CD4-positive, alpha-beta T cell treated with Interferon gamma for 1 hour (primary cell): Measurements from ENCODE around the gene NME1.
"Not testable (repeated sequence)": the region's sequence is repeated elsewhere in the genome, so short reads cannot be mapped to it uniquely, and the experiment has no call there.

Experiments
- DNase-seq: peaks from one replicate; pipeline ENCODE4 v3.0.0-alpha.2; 2020

Gene NME1

DNA sequence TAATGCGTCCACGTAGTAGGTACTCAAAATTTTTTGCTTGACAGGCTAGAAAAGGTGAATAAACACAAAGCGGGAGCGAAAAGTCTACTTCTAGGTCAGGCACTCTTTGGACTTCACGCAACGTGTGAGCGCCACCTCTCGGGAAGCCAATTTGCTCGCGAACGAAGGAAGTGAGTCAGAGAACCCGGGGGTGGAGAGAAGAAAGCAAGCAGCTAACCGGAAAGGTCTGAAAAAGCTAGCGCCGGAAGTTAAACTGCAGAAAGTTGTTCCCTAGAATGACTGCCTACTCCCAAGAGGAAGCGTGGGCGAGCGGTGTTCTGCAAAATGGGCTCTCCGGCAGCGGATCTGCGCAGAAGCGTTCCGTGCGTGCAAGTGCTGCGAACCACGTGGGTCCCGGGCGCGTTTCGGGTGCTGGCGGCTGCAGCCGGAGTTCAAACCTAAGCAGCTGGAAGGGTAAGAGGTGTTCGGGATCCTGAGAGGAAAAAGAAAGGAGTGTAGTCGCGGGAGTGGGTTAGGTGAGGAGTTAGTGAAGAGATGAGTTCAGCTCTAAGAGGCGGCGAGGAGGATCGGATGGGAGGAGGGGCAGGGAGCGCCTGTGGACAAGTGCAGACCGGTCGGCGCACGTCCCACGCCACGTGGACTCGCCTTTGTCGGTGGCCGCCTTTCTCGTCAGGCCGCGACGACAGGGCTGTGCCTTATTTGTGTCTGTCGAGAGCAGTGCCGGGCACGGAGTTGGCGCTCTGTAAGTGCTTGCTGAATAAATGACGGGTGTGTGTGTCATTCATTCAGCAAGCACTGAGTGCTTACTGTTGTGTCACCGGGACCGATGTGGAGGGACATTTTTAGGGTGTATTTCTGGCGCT is at the start of gene NME1:
Gene NME1, plus strand, starts transcription at position 350 of the 863 bp plus-strand sequence. CDS start 2,096 bp downstream, outside the sequence.
- peak; percentile 96 for DNase-seq

DNA sequence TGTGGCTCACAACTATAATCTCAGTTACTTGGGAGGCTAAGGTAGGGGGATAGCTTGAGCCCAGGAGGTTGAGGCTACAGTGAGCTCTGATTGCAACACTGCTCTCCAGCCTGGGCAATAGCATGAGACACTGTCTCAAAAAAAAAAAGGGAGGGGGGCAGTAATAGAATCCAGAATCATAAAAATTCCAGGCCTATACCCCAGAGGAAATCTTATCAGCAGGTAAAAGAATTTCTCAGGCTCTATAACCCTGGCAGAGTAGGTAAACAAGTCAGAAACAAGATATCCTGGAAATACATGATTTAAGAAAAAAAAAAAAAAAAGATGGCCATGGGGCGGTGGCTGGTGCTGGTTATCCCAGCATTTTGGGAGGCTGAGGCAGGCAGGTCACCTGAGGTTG is 45.6 kb upstream of the NME1 start:
- DNase-seq: no peak

DNA sequence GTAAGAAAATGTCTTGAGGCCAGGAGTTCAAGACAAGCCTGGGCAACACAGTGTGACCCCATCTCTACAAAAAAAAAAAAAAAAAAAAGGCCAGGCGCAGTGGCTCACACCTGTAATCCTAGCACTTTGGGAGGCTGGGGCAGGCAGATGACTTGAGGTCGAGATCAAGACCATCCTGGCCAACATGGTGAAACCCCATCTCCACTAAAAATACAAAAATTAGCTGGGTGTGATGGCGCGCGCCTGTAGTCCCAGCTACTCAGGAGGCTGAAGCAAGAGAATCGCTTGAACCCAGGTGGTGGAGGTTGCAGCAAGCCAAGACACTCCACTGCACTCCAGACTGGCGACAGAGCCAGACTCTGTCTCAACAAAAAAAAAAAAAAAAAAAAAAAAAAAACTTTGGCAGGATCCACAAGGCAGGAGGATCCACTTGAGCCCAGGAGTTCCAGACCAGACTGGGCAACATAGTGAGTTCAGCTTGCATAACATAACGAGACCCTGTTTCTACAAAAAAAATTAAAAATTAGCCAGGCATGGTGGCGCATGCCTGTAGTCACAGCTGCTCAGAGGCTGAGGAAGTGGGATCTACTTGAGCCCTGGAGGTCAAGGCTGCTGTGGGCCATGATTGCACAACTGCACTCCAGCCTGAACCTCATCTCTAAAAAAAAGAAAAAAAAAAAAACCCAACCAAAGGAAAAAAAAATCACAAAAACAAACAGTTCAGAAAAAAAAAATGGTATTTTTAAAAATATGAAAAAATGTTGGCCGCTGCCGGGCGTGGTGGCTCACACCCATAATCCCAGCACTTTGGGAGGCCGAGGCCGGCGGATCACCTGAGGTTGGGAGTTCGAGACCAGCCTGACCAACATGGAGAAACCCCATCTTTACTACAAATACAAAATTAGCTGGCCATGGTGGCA is 40.8 kb upstream of the NME1 start:
- DNase-seq: peak; percentile 23

DNA sequence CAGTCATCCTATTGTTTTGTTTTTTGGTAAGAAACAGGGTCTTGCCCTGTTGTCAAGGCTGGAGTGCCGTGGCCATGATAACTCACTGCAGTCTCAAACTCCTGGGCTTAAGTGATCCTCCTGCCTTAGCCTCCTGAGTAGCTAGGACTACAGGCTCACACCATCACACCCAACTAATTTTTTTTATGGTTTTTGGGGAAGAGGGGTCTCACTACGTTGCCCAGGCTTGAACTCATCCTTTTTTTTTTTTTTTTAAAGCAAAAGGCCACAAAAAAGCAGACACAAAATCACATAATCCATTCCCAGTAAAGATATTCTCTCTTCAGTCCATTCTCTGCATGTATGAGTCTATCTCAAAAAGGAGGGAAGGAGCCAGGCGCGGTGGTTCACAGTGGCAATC is 38.2 kb upstream of the NME1 start:
- DNase-seq: no peak

DNA sequence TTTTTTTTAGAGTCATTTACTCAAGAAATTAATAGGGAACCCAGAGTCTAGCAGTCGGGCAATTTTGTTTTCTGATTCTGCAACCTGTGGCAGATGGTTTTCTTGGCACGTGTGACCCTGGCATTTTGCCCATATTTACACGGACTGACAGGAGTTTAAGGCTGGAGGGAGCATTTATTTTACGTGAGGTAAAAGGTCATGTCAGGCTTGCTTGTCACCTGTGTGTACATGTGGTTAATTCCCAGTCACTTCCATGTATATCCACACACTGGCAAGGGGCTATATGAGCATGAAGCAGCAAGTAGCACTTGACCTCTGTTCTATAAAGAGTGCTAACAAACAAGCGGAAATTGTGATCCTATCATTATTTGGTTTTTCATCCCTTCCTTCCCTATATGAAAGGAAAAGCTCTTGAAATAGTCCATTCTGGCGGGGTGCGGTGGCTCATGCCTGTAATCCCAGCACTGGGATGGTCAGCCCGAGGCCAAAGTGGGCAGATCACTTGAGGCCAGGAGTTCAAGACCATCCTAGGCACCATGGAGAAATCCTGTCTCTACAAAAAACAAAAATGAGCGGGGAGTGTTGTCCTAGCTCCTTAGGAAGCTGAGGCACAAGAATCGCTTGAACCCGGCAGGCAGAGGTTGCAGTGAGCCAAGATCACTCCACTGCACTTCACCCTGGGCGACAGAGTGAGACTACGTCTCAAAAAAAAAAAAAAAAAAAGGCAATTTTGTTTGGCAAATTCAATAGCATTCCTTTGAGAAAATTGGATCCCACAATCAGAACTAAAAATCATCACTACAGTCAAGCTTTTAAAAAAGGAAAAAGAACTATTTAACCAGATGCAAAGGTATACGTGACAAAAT is 34.8 kb upstream of the NME1 start:
- DNase-seq: no peak

DNA sequence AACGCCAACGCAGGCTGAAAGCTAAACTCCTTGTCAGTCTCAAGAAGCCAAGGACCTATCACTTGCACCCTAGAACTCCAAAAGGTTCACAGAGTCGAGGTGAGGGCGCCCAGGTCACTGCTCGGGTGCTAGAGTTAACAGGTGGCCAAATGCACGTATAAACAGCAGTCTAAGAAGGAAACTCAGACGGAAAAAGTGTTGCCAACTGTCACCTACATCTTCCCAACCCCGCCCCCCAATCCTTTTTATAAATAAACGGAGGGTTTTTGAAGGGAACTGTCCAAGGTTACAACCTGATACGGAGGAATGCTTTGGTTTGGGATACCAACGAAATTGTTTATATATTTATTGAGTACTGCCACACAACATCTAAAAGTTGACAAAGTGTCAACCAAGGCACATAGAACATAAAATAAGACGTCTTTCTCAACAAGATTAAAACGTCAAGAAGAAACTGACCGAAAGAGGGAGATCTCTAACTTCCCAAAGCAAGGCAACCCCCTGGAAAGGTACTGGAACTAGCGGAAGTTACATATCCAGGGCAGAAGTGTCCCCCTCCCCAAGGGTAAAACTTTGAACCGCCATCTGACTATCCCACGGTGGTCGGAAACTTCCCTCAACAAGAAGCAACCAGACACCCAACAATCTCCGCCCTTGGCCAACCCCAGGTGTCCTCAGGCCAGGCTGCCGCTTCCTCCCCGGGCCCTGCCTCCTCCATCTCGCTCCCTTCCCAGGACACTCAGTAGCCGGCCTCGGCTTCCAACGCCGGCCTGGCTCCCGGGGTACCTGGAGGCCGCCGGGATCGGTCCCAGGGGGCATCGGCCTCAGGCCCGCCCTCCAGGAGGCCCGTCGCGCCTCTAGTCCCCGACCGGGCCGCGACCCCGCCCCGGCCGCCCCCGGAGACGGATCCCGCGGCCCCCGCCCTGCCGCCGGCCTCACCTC is 33.7 kb upstream of the NME1 start:
- DNase-seq: peak; percentile 25

GRCh38 chr17:51120357-51120738 is 33.0 kb upstream of the NME1 start:
- peak; percentile 42 for DNase-seq

GRCh38 chr17:51120739-51121619 is 32.4 kb upstream of the NME1 start, which contains the start of gene SPAG9:
Gene SPAG9, minus strand, starts transcription at chr17:51120868. Its CDS starts 212 bp downstream, at chr17:51120656.
- DNase-seq: peak; percentile 91

- peak; percentile 85 for DNase-seq
These were observed 31.5 kb upstream of the NME1 start for GRCh38 chr17:51121620-51122472.

DNA sequence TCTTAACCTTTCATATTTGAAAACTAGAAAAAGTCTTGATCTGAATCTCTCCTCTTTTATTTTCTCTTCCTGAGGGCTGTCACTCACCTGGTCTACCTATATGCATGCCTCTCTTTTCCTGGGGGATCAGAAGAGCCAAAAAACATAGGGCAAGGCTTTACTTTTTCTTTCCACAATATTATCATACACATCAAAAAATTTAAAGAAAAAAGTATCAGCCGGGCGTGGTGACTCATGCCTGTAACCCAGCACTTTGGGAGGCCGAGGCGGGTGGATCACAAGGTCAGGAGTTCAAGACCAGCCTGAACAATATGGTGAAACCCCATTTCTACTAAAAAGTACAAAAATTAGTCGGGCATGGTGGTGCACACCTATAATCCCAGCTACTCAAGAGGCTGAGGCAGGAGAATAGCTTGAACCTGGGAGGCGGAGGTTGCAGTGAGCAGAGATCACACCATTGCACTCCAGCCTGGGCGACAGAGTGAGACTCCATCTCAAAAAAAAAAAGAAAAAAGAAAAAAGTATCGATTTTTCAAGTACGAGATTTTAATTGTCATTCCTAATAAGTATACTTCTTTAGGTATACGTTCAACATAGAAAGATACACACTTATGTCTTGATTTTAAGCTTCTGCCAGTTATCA is 30.8 kb upstream of the NME1 start:
- DNase-seq: not testable (repeated sequence)

DNA sequence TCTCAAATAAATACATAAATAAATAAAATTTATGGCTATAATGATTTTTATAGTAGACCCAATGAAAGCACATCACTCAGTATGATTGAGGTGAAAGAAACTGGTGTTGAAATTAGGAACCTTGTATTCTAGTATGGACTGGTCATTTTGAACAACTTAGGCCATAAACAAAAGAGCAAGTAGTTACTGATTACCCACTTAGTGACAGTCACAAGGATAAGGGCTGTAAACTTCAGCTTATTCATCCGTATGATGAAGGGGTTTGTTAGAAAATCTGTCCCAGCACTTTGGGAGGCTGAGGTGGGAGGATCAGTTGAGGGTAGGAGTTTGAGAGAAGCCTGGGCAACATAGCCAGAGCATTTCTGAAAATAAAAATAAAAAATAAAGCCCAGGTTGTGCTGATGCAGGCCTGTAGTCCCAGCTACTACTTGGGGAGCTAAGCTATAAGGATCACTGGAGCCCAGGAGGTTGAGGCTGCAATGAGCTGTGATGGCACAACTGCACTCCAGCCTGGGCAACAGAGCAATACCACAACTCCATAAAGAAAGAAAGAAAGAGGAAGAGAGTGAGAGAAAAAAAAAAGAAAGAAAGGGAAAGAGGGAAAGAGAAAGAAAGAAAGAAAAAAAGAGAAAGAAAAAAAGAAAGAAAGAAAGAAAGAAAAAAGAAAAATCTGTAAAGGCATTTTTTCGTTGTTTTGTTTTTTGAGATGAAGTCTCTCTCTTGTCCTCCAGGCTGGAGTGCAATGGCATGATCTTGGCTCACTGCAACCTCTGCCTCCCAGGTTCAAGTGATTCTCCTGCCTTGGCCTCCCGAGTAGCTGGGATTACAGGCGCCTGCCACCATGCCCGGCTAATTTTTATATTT is 28.5 kb upstream of the NME1 start:
- no peak for DNase-seq

DNA sequence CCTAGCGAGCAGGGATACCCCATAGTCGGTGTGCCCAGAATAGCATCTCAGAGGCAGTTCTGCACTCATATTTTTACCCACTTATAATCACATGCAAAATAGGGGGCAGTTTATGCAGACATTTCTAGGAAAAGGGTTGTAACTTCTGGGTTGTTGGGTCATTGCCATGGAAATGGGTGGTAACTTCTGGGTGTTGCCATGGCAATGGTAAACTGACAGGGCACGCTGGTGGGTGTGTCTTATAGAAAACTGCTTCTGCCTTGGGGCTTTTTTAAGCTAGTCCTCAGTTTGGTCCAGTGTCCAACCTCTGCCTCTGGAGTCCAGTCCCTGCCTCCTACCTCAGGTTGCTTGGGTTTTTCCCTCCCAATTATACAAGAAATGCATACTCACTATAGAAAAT is 25.3 kb upstream of the NME1 start:
- DNase-seq: peak; percentile 61

DNA sequence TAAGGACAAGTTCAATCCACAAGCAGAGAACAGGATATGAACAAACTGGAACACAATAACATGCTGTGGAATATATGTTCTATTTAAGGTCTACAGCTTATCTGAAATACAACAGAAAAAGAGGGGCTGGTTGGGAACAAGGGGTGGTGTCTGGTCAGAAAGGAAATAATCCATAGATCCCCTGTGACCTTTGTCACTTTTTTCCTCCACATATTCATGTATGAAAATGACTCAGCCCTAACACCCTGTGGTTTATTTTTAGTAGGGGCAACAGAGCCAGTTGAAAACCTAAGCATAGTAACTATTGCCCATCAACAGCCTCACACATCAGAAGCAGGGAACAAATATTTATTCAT is 20.4 kb upstream of the NME1 start:
- no peak for DNase-seq

GRCh38 chr17:51133365-51133764 is 20.0 kb upstream of the NME1 start:
- no peak for DNase-seq

- DNase-seq: no peak
These were observed 17.4 kb upstream of the NME1 start for GRCh38 chr17:51135956-51136355.

DNA sequence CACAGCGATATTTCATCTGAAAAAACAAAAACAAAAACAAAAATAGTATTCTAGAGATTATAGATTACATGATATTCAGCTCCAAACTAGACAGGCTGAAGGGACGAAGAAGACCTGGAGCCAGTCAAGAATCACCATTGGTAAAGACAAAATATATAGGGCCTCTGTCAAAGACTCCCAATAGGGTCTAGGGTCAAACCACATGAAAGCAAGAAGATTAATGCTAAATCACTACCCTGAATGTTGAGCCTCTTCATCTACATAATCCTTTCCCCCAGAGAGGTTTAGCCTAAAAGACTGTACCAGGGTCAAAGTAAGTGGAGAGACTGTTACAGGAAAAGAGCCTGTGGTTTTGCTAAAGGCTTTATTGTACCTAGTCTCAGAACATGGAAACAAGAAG is 10.8 kb upstream of the NME1 start:
- DNase-seq: no peak

GRCh38 chr17:51144266-51145022 is 8.9 kb upstream of the NME1 start:
- no peak for DNase-seq
